Activated CD4-positive, alpha-beta memory T cell treated with anti-CD3 and anti-CD28 coated beads for 36 hours (primary cell): ENCODE results near the gene PTER. TPM values are rescaled to one million over a fixed set of nuclear protein-coding genes. Genes with fewer than 3 reads are reported as not detected.

Experiments
- CTCF ChIA-PET: fragments of 350-600 bp; sonication (Branson Sonifier 250); formaldehyde crosslinking; loops from one replicate; lab custom pipeline; 2021; ENCODE audit warnings: antibody characterized with exemption, inconsistent platforms; lab: Charles Lee
- POLR2A ChIA-PET: fragments of 350-600 bp; sonication (Branson Sonifier 250); formaldehyde crosslinking; loops from one replicate; lab custom pipeline; 2021; ENCODE audit warnings: antibody characterized with exemption; lab: Charles Lee
- DNase-seq: peaks from one replicate; pipeline ENCODE4 v3.0.0-alpha.2; 2020
- H3K27ac Mint-ChIP-seq: one replicate; pipeline ENCODE4 v1.8.0; 2021; ENCODE audit warnings: mixed read lengths
- H3K27me3 Mint-ChIP-seq: one replicate; pipeline ENCODE4 v1.8.0; 2021; ENCODE audit warnings: mixed read lengths
- H3K36me3 Mint-ChIP-seq: one replicate; pipeline ENCODE4 v1.8.0; 2021; ENCODE audit warnings: mixed read lengths
- H3K4me1 Mint-ChIP-seq: one replicate; pipeline ENCODE4 v1.8.0; 2021; ENCODE audit warnings: low read depth, mixed read lengths
- H3K4me3 Mint-ChIP-seq: one replicate; pipeline ENCODE4 v1.8.0; 2021; ENCODE audit warnings: mild to moderate bottlenecking, mixed read lengths
- H3K9me3 Mint-ChIP-seq: one replicate; pipeline ENCODE4 v1.8.0; 2021; ENCODE audit warnings: mixed read lengths
- intact Hi-C: fragments of 100-400 bp; cut with micrococcal nuclease; formaldehyde crosslinking; loops from one replicate; pipeline ENCODE4 v1.15.1; 2023
- total RNA-seq, 2 experiments: library from RNA; stranded (reverse); gene quantifications; one replicate each; pipeline ENCODE4 v1.2.3, GENCODE V29; 2021

Gene PTER
- total RNA-seq, 2 experiments from 2014 or later, result 25.1 to 27.2 TPM

GRCh38 chr10:16562891-16563290, 126.1 kb downstream of the PTER start:
- H3K9me3 Mint-ChIP-seq, result peaks cover 2% of the 10 kb centered on the region

More at GRCh38 chr10:16562891-16563290, 126.1 kb downstream of the PTER start:
- no peak overlapping the region for H3K4me3 Mint-ChIP-seq
- ChIA-PET CTCF (no interaction called here), POLR2A (no interaction called here)
- no peaks in the 10 kb centered on the region for H3K4me1 Mint-ChIP-seq
- no peak for DNase-seq
- no peaks in the 10 kb centered on the region for H3K36me3 Mint-ChIP-seq
- peaks cover 19% of the 10 kb centered on the region for H3K27me3 Mint-ChIP-seq
- intact Hi-C loops, result no loop called here
- no peak overlapping the region for H3K27ac Mint-ChIP-seq

Other genes with a start within 250 kb of the PTER start
- gene C1QL3, start 84.9 kb downstream of the PTER start, total RNA-seq, result not detected